Skin epidermis (tissue), 12 donors: ENCODE results near the gene TSPAN33.
"Not testable (repeated sequence)": the region's sequence is repeated elsewhere in the genome, so short reads cannot be mapped to it uniquely, and the experiment has no call there.

ENCODE experiments used
- H3K27ac ChIP-seq, 21 experiments: fragments of 200-600 bp; sonication (generic) in 11 of 21; one replicate each; pipeline ENCODE4 v1.5.0; 2020; ENCODE audit warnings: mild to moderate bottlenecking in 3 of 21, inconsistent platforms in 2 of 21, moderate library complexity in 2 of 21
- H3K4me3 ChIP-seq, 7 experiments: fragments of 200-600 bp; sonication (generic) in 2 of 7; one replicate each; pipeline ENCODE4 v1.5.0; 2020; ENCODE audit warnings: inconsistent platforms in 2 of 7, mild to moderate bottlenecking in 2 of 7, moderate library complexity in 1 of 7

Gene TSPAN33, protein sequence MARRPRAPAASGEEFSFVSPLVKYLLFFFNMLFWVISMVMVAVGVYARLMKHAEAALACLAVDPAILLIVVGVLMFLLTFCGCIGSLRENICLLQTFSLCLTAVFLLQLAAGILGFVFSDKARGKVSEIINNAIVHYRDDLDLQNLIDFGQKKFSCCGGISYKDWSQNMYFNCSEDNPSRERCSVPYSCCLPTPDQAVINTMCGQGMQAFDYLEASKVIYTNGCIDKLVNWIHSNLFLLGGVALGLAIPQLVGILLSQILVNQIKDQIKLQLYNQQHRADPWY

DNA sequence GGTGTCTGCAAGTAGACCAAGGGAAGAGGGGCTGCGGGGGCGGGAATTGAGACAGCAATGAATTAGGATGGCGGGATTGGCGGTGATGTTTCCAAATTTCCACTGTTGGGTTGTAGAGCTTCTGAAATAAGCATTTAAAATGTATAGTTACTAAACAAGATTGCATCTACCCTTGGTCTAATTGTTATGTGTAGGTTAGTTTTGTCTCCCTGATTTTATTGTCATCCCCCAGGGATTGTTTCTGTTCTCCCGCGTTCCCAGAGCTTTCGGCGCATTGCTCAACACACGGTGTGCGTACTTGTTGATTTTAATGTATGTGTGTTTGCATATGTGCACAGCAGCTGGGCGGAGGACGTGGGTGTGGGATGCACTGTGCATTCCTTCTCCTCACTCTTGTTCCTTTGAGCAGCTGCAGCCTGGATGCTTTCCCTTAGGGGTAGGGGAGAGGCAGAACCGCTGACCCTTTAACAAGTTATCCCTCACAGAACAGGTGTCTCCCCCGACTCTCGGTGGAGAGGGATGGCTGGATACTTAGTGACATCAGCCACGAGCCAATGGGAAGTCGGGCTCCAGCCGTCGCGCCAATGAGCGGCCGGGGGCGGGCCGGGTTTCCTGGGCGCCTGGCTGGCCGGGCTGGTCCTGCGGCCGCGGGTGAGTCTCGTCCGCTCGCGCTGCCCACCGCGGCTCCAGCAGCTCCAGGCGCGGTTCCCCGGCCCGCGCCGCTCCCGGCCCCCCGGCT, at the start of gene TSPAN33:
Gene TSPAN33 (plus strand): TSS at position 613 of the 739 bp plus-strand sequence. CDS start 274 bp downstream, outside the sequence.
- peak within 1 kb of the TSS in 13 of 21 experiments; percentile 11 to 75 (median 48) for H3K27ac ChIP-seq
- H3K4me3 ChIP-seq, result peak within 1 kb of the TSS; percentile 41 to 59 (median 47)

DNA sequence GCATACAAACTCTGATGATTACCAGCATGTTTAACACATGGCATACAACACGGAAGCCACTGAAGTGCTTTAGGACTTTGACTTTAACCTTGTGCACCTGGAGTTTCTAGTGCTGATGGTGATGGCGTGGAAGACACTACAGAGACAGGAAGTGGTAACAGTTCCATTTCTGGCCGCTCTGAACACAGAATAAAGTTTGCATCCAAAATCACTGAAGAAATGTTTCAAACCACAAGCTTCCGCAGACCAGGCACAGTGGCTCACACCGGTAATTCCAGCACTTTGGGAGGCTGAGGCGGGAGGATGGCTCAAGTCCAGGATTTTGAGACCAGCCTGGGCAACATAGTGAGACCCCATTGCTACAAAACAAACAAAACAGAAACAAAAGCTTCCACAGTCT, 49.2 kb upstream of the TSPAN33 start:
- no peak overlapping the region for H3K27ac ChIP-seq
- no peak overlapping the region for H3K4me3 ChIP-seq

DNA sequence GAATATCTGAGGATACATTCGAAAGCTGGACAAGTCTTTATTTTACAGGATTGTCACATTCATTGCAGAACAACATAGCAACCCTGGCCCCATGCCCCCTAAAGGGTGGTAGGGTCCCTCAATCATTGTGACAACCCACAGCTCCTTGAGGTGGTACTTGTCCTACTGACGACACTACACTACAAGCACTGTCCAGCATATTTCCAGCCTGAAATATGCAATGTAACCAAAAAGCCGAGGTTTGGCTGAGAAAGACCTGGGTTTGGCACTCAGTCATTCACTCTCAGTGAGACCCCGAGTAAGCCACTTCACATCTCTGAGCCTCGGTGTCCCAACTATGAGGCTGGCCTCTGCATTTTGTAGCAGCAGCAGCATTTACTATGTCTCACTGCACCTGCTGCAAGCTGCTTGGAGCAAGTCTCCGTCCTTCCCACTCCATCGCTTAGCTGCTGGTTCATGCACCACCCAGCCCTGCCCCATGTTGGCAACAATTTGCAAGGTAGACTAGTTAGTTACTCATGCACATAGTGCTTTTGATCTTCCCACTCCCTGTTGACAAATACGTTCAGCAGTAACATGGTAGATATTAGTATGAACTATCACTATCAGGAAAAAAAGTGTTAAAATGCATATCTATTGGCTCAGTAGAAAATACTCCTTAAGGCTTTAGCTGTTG, 46.0 kb upstream of the TSPAN33 start:
- no peak overlapping the region for H3K27ac ChIP-seq
- no peak overlapping the region for H3K4me3 ChIP-seq

DNA sequence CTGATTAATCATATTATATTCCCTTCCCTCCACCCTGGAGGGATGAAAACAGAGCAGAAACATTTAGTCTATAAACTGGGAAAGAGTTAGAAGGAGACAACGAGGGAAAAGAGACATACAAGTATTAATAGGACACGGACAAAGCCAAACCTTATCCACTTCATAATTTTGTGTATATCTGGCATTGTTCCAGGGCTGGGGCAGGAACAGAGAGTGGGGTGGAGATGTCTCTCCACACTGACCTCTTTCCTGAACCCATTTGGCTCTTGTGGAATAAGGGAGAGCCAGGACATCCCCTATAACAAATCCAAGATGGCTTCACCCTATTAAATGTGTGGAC, 43.7 kb upstream of the TSPAN33 start:
- Histone ChIP-seq H3K4me3 (no peak overlapping the region), H3K27ac (no peak overlapping the region)

DNA sequence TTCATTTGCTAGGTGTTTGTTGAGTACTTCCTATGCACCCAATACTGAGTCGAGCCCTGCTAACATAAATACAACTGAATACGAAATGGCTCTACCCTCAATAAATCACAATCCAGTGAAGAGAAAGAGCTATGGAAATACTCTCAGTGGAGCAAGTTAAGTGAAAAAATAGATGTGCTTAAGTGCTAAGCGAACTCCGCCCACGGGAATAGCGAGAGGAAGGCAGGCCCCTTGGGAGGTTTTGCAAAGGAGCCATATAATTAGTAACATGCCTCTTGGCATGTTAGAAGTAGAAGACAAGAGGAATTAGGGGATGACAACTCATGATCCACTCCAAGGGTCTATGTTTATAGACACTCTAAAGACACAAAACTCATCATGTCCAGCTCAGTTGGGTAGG, 42.8 kb upstream of the TSPAN33 start:
- no peak overlapping the region for H3K4me3 ChIP-seq
- no peak overlapping the region for H3K27ac ChIP-seq

DNA sequence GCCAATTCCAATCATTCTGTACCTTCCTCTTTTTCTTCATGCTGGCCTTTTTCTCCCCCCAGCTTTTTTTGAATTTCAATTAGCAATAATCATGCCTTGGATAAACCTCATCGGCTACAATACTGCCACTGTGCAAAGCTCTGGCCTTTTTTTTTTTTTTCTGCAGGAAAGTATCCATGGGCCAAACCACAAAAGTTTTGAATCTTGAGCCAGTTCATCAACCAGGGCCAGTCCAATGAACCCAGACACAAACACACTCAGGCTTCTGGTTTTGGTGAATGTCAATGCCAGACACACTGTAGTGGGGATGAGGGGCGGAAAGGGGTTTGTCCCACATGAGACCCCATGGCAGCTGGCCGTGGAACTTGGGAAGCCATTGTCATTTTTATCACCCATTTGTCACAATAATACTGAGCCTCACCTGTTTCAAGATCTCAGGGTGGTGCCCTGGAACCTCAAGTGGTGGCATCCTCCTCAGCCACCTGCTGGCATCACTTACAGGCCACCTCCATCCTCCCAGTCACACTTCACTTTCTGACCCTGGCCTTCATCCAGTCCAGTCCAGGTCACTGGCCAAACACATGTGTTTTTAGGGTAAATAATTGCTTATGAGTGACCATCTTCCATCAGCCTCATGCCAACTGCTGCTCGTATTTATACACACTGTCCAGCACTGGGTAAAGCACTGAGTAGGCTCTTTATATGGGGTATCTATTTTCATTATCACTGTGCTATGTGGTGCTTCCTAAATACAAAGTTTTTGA, 40.8 kb upstream of the TSPAN33 start:
- Histone ChIP-seq H3K27ac (no peak overlapping the region), H3K4me3 (no peak overlapping the region)

DNA sequence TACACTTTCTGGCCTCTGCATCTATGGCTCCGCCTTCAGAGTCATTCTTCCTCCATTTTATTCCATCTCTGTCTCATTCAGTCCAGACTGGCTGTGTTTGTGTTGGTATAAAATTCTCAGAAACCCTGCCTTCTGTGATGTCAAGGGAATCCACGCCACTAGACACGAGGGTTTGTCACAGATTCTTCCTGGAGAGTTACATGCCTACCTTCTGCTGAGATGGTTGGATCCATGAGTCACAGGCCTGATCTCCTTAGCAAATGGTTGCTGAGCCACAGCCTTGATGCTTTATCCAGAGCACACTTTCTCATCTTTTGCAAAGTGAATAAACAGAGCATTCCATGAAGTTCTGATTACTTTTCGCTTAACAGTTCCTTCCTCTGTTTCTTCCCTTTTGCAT, 35.9 kb upstream of the TSPAN33 start:
- Histone ChIP-seq H3K4me3 (no peak overlapping the region), H3K27ac (no peak overlapping the region)

DNA sequence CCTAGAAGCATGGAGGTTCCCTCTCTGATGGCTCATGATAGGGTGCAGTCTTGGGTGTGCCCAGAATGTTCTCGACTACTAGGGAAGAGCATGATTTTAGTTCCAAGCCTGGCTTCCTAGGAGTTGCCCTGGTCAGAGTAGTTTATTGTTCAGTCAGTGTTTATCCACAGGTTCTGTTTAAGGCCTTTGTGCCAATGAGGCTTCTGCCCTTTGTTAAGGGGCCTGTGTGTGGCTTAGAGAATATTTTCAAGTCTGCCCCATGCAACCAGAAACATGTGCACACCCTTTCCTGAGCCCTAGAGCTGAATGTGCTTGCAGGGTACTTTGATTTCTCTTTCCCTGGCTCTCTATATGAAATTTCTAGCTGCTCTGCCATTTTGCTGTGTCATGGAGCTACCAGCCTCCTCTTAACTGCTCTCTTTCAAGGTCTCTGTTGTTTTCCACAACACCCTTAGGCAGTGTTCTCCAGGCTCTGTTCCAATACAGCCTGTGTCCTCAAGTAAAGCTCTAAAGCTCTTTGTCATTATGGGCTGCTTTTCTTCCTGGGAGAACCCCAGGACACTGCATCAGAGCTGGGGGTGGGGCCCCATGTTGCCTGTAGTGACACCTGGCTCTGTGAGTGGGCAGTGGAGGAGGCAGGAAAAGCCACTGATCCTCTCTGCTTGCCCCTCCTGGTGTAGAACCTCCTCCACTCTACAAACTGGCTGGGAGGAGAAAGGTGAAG, 34.1 kb upstream of the TSPAN33 start:
- H3K27ac ChIP-seq, result peak overlapping the region in 4 of 21 experiments; percentile 8 to 27 (median 12)
- no peak overlapping the region for H3K4me3 ChIP-seq

DNA sequence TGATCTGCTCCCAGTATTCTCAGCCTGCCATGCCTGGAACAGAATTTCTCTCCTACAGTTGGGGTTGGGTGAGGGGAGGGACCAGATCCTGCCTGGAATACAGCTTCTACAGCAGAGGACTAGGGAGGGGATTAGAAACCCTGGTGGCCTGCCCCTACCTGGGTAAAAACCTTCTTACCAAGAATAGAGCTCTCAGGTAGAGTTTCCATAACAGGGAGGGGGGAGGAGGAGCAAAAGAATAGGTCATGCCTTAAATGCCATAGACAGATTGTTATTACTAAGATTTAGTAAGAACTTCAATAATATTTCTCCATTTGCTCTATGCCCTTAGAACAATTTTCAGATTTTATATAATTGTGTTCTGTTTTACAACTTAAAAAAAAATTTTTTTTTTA, 33.5 kb upstream of the TSPAN33 start:
- peak overlapping the region in 3 of 21 experiments; percentile 8 to 16 (median 8) for H3K27ac ChIP-seq
- no peak overlapping the region for H3K4me3 ChIP-seq

DNA sequence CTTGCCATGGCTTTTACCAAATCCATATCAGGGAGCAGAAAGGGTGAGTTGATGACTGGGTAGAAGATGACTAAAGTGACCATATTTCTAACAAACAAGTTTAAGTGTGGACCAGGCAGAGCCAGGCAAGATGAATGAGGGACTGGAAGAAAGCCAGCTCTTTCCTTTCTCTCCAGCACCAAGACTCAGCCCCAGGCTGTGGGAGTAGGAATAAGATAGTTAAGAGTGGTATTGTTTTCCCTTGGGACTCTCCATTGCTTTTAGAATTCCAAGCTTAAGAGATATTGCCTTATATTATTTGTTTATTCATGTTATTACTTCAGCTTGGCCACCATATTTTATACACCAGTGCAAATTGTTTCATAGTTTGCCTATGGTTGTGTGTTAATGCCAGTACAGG, 28.8 kb upstream of the TSPAN33 start:
- no peak overlapping the region for H3K4me3 ChIP-seq
- no peak overlapping the region for H3K27ac ChIP-seq

DNA sequence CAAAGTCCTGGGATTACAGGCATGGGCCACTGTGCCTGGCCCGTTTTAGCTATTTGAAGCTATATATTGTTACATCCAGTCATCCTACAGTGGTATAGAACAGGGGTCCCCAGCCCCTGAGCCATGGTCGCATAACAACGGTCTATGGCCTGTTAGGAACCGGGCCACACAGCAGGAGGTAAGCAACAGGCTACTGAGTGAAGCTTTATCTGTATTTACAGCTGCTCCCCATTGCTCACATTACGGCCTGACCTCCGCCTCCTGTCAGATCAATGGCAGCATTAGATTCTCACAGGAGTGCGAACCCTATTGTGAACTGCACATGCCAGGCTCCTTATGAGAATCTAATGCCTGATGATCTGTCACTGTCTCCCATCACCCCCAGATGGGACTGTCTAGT, 26.3 kb upstream of the TSPAN33 start:
- H3K4me3 ChIP-seq, result no peak overlapping the region

DNA sequence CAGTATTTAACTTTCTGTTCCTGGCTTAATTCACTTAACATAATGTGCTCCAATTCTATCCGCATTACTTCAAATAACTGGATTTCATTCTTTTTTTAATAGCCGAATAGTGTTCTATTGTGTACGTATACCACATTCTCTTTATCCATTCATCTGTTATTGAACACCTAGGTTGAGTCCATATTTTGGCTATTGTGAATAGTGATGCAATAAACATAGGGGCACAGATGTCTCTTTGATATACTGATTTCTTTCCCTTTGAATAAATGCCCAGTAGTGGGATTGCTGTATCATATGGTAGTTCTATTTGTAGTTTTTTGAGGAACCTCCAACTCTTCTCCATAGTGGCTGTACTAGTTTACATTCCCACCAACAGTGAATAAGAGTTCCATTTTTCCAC, 25.5 kb upstream of the TSPAN33 start:
- Histone ChIP-seq H3K4me3 (no peak overlapping the region), H3K27ac (no peak overlapping the region)

More for the DNA sequence above, 26.3 kb upstream of the TSPAN33 start:
- H3K27ac ChIP-seq, result no peak overlapping the region

DNA sequence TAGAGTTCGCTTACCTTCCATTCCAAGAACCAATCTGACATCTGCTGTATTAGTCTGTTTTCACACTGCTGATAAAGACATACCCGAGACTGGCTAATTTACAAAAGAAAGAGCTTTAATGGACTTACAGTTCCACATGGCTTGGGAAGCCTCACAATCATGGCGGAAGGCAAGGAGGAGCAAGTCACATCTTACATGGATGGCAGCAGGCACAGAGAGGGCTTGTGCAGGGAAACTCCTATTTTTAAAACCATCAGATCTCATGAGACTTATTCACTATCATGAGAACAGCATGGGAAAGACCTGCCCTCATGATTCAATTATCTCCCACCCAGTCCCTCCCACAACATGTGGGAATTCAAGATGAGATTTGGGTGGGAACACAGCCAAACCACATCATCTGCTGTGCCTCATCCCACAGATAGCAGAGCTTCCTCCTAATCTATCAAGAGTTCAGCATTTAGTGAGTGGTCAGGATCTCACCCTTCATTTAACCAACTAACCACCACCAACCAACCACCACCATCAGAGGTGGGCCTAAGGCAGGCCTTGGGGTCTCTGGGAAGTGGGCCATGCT, 22.9 kb upstream of the TSPAN33 start:
- H3K4me3 ChIP-seq, result not testable (repeated sequence)
- peak overlapping the region in 2 of 21 experiments; percentile 4 to 64 for H3K27ac ChIP-seq

DNA sequence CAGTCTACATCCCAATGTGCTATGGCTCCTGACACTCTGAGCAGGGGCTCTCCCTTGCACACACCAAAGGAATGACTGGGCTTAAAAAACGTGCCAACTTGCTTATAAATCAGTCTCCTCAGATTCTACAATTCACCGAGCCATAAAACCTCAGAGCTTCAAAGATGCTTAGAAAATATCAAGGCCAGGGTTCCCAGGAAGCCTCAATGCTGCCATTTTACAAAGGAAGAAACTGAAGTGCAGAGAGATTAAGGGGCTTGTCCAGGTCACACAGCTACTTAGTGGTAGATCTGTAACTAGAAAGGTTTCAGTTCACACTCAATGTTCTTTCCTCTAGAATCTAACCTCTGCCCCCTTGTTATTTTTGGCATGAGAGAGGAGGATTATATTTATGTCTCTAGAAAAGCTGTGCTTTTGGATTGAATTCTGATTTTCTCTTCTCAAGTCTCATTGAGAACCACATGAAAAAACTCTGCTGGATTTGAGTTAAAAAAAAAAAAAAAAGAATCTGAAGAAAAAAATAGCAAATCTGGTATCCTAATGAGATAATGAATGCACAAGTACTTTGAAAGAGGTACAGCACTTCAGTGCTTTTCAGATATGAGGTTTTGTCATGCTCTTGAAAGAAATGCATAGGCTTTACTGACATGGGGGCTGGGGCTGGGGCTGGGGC, 22.3 kb upstream of the TSPAN33 start:
- Histone ChIP-seq H3K4me3 (no peak overlapping the region), H3K27ac (peak overlapping the region in 3 of 21 experiments; percentile 4 to 64 (median 19))

DNA sequence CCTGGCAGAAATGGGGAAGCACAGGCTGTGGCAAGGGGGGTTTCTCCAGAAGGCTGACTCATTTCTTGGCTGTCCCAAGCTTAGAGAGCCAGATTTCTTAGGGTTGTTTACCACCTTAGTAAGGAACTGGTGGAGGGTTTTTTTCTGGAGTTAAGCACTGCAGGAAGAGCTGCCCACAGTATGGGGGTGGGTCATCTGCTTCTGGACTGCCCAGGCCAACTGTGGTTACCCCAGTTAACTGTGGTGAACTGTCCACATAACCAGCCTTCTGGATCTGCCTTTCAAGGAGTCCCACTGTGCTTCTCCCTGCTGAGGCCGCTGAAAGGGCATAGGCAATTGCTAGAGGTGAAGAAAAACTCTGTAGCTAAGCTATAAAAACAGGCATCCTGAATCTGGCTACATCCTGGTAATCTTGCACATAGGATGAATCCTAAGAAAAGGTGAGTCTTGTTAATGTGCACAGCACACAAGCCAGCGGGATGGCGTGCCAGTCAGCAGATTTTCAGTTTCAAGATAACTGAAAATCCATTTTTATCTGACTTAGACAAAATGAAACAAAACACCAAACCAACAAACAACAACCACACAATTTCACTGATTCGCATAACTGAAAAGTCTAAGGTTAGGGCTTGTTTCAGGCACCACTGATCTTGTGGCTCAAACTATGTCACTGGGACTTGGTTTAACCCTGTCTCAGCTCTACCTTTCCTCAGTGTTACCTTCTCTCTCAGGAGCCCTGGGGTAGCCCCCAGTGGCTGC, 21.6 kb upstream of the TSPAN33 start:
- peak overlapping the region in 2 of 21 experiments; percentile 49 to 64 for H3K27ac ChIP-seq
- H3K4me3 ChIP-seq, result no peak overlapping the region

DNA sequence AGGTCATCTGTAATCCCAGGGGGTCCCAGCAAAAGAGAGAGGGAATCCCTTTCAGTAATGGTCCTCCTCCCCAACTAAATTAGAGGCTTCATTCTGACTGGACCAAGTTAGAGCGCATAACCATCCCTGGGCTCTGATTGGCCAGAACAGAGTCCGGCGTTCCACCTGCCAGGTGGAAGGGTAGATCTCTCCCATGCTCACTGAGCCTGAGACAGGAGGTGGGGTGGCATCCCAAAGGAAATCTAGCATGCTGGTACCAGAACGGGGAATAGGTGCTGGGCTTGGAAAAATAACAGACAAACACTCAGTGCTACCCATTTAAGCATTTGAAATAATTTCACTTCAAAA, 21.0 kb upstream of the TSPAN33 start:
- Histone ChIP-seq H3K27ac (peak overlapping the region in 2 of 21 experiments; percentile 47 to 64), H3K4me3 (no peak overlapping the region)

DNA sequence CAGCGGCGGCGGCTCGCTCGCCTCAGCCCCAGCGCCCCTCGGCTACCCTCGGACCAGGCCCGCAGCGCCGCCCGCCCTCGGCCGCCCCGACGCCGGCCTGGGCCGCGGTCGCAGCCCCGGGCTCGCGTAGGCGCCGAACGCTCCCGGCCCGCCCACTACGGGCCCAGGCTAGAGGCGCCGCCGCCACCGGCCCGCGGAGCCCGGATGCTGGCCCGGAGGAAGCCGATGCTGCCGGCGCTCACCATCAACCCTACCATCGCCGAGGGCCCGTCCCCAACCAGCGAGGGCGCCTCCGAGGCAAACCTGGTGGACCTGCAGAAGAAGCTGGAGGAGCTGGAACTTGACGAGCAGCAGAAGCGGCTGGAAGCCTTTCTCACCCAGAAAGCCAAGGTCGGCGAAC, 18.2 kb upstream of the TSPAN33 start:
- Histone ChIP-seq H3K4me3 (no peak overlapping the region), H3K27ac (no peak overlapping the region)

DNA sequence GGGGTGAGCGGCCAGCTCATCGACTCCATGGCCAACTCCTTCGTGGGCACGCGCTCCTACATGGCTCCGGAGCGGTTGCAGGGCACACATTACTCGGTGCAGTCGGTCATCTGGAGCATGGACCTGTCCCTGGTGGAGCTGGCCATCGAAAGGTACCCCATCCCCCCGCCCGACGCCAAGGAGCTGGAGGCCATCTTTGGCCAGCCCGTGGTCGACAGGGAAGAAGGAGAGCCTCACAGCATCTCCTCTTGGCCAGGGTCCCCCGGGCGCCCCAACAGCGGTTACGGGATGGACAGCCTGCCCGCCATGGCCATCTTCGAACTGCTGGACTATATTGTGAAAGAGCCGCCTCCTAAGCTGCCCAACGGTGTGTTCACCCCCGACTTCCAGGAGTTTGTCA, 17.4 kb upstream of the TSPAN33 start:
- Histone ChIP-seq H3K4me3 (no peak overlapping the region), H3K27ac (no peak overlapping the region)
